Upper lobe of right lung (tissue), 1 donor: ENCODE data around the gene WNT4. TPM values are rescaled to one million over a fixed set of nuclear protein-coding genes. Genes with fewer than 3 reads are reported as not detected.

Experiments
- ATAC-seq: fragments of 200-7000 bp; cut with Tn5 transposase; one replicate; pipeline ENCODE4 v1.9.1; 2020; ENCODE audit warnings: mild to moderate bottlenecking, moderate library complexity
- DNase-seq: peaks from one replicate; pipeline ENCODE4 v3.0.0-alpha.2; 2020
- H3K27ac ChIP-seq: fragments of 200-600 bp; one replicate; pipeline ENCODE4 v1.8.0; 2022
- H3K27me3 ChIP-seq: fragments of 200-600 bp; one replicate; pipeline ENCODE4 v1.8.0; 2022; ENCODE audit warnings: mild to moderate bottlenecking
- H3K36me3 ChIP-seq: fragments of 200-600 bp; one replicate; pipeline ENCODE4 v1.8.0; 2022
- H3K4me1 ChIP-seq: fragments of 200-600 bp; one replicate; pipeline ENCODE4 v1.8.0; 2022
- H3K4me3 ChIP-seq: fragments of 200-600 bp; one replicate; pipeline ENCODE4 v1.8.0; 2022; ENCODE audit warnings: mild to moderate bottlenecking
- H3K9me3 ChIP-seq: fragments of 200-600 bp; one replicate; pipeline ENCODE4 v1.8.0; 2022
- intact Hi-C: fragments of 100-400 bp; cut with DNase I; formaldehyde crosslinking; loops from one replicate; pipeline ENCODE4 v1.11.0; 2022
- total RNA-seq: library from RNA; stranded (reverse); fragmentation: NEBNext Ultra II Directional; extraction: Animal tissue kit (Norgen Biotek cat#: 25700); gene quantifications from one replicate; pipeline ENCODE4 v1.2.1, GENCODE V29; 2021
- TF ChIP-seq, protein P1 (sequence below): fragments of 200-600 bp; IDR thresholded peaks from one replicate; pipeline ENCODE4 v1.8.0; 2022; ENCODE audit warnings: antibody characterized with exemption
- donor health status: DM: no; HTN: yes; CAD: no; lungs with severe emphysema.

The WNT4 gene
- total RNA-seq, 1 donor from 2014 or later = 1.8 TPM

DNA sequence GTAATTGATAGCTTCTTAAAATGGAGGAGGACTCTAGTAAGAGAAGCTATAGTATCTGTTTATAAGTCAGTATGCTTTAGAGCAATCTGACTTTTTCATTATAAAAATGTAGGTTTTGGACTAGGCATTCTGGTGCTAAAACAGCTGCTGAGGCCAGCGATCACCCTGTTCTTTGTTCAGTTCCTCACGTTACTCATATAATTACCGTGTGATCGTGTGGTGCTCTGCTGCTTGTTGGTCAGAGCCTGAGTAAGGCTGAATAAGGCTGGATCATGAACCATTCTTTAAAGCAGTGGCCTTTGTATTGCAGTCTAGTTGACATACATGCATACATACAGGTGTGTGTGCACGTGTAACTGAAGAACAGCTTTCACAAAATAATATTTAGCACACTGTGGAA is 65.2 kb downstream of the WNT4 start:
- no peaks in the 10 kb centered on the region for H3K9me3 ChIP-seq
- ATAC-seq (no peak), DNase-seq (no peak)
- TF ChIP-seq, protein P1, sequence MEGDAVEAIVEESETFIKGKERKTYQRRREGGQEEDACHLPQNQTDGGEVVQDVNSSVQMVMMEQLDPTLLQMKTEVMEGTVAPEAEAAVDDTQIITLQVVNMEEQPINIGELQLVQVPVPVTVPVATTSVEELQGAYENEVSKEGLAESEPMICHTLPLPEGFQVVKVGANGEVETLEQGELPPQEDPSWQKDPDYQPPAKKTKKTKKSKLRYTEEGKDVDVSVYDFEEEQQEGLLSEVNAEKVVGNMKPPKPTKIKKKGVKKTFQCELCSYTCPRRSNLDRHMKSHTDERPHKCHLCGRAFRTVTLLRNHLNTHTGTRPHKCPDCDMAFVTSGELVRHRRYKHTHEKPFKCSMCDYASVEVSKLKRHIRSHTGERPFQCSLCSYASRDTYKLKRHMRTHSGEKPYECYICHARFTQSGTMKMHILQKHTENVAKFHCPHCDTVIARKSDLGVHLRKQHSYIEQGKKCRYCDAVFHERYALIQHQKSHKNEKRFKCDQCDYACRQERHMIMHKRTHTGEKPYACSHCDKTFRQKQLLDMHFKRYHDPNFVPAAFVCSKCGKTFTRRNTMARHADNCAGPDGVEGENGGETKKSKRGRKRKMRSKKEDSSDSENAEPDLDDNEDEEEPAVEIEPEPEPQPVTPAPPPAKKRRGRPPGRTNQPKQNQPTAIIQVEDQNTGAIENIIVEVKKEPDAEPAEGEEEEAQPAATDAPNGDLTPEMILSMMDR = no peak
- H3K27me3 ChIP-seq = no peaks in the 10 kb centered on the region
- no peak overlapping the region for H3K4me3 ChIP-seq
- no peak overlapping the region for H3K27ac ChIP-seq
- peaks cover 86% of the 10 kb centered on the region for H3K4me1 ChIP-seq
- H3K36me3 ChIP-seq = peaks cover 57% of the 10 kb centered on the region
- intact Hi-C loops = no loop called here

DNA sequence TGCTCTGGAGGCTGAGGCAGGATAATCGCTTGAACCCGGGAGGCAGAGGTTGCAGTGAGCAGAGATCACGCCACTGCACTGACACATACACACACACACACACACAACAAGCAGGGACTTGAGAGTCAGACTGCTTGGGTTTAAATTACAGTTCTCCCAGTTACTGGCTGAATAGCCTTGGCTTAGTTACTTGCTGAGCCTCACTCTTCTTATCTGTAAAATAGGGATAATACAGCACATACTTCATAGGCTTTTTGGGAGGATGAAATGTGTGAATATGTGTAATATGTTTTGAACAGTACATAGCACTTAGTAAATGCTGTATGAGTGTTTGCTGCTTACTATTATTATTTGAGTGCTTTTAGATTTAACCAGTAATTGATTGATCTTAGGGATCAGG is 66.6 kb downstream of the WNT4 start:
- no peak for ATAC-seq
- no peak for DNase-seq
- Histone ChIP-seq H3K27ac (no peak overlapping the region), H3K4me1 (peaks cover 93% of the 10 kb centered on the region), H3K27me3 (no peaks in the 10 kb centered on the region), H3K9me3 (no peaks in the 10 kb centered on the region), H3K36me3 (peaks cover 43% of the 10 kb centered on the region), H3K4me3 (no peak overlapping the region)
- intact Hi-C loops = no loop called here
- TF ChIP-seq, protein P1 = no peak

DNA sequence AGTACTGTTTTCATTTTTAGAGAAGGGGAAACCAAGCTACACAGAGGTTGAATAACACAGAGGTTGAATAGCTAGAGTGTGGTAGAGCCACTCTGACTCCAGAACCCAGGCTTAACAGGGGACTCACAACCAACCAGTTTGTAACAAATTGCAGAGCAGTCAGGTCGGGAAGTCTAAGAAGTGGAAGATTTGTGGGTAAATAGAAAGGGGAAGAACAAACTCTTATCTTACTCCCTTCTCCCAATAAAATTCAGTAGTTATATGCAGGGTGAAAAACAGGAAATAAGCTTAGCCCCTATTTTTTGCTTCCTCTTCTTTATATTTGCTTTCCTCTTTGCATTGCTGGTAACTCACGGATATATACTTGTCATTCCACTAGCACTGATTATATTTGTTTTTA is 67.2 kb downstream of the WNT4 start:
- DNase-seq (no peak), ATAC-seq (peak; percentile 70)
- Histone ChIP-seq H3K36me3 (peaks cover 37% of the 10 kb centered on the region), H3K9me3 (no peaks in the 10 kb centered on the region), H3K27ac (peak overlapping the region; percentile 26), H3K4me3 (no peak overlapping the region), H3K27me3 (no peaks in the 10 kb centered on the region), H3K4me1 (peaks cover 87% of the 10 kb centered on the region)
- TF ChIP-seq, protein P1 = no peak
- intact Hi-C loops = no loop called here

DNA sequence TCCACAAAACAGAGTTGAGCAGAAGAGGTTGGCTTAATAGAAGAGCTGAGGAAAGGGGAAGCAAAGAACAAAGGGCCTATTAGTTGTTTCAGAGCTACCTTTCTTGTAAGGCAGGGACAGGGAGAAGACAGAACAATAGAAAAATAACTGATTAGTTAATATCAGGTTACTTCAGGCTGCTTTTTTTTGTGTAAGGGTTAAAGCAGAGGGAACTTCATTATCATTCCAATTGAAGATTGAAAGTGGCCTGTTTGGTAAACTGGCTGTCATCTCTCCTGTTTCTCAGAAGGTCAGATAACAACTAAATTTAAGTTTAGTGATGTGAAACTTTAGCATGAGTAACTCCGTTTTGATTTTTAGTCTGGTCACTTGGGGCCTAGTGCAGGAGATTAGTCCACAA is 68.1 kb downstream of the WNT4 start:
- H3K27ac ChIP-seq = no peak overlapping the region
- no peaks in the 10 kb centered on the region for H3K27me3 ChIP-seq
- H3K4me1 ChIP-seq = peaks cover 84% of the 10 kb centered on the region
- no peak for ATAC-seq
- intact Hi-C loops = no loop called here
- H3K4me3 ChIP-seq = no peak overlapping the region
- no peaks in the 10 kb centered on the region for H3K9me3 ChIP-seq
- TF ChIP-seq, protein P1 = no peak
- no peak for DNase-seq
- H3K36me3 ChIP-seq = peaks cover 29% of the 10 kb centered on the region

DNA sequence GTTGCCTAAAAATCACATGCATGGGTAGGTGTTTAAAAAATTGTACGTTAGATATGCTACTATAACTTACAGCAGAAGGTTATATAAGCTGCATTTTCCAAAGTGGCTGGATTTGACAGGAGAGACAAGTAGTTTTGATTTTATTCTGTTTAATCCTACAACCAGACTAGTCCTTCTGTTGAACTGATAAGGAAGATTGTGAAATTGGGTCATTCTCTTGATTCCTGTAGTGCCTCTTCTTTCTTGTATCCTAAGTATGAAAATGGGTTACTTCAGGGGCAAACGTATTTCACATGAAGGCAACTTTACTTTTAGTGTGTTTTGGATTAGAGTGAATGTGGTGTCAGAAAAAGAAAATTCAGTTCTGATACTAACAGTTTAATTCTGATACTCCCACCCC is 71.4 kb downstream of the WNT4 start:
- intact Hi-C loops = no loop called here
- no peak overlapping the region for H3K27ac ChIP-seq
- TF ChIP-seq, protein P1 = no peak
- ATAC-seq (no peak), DNase-seq (no peak)
- H3K4me1 ChIP-seq = peaks cover 80% of the 10 kb centered on the region
- no peaks in the 10 kb centered on the region for H3K9me3 ChIP-seq
- no peak overlapping the region for H3K4me3 ChIP-seq
- peaks cover 10% of the 10 kb centered on the region for H3K36me3 ChIP-seq
- no peaks in the 10 kb centered on the region for H3K27me3 ChIP-seq

Other genes starting within 250 kb of the WNT4 start
- 393 TPM for gene HSPG2, start 205.8 kb downstream of the WNT4 start, total RNA-seq
- not detected for gene CELA3B, start 166.1 kb downstream of the WNT4 start, total RNA-seq
- gene CELA3A, start 141.4 kb downstream of the WNT4 start, total RNA-seq = not detected
- gene CDC42, start 90.4 kb downstream of the WNT4 start, total RNA-seq = 234 TPM